Lower leg skin (tissue), 4 donors: ENCODE results near the gene FBXO27. TPM values are rescaled to one million over a fixed set of nuclear protein-coding genes. Genes with fewer than 3 reads are reported as not detected.

Source experiments
- DNase-seq, 2 donors: peaks; one replicate each; pipeline ENCODE4 v3.0.0-alpha.2; 2019; ENCODE audit warnings: low spot score in 2 of 2
- H3K4me3 ChIP-seq: fragments of 200-600 bp; sonication (generic); 2 replicates; pipeline ENCODE4 v1.5.1; 2017; ENCODE audit warnings: mild to moderate bottlenecking, low read depth; ENCODE audit not compliant: poor library complexity, severe bottlenecking
- CTCF ChIP-seq, 3 donors: fragments of 450-650 bp; IDR thresholded peaks; one replicate each; pipeline ENCODE4 v1.5.1; 2016; ENCODE audit warnings: antibody characterized with exemption in 3 of 3, mild to moderate bottlenecking in 3 of 3, moderate library complexity in 2 of 3
- POLR2A ChIP-seq, 2 donors: fragments of 450-650 bp; IDR thresholded peaks; one replicate each; pipeline ENCODE4 v1.6.1; 2016 to 2017; ENCODE audit warnings: antibody characterized with exemption in 2 of 2, mild to moderate bottlenecking in 1 of 2, moderate library complexity in 1 of 2
- WGBS, 2 donors: methylation state at CpG; one replicate each; pipeline ENCODE4 v1.1.5; 2018; 5-methylcytosine and 5-hydroxymethylcytosine counted together
- intact Hi-C: fragments of 100-400 bp; cut with DNase I; formaldehyde crosslinking; loops from one replicate; pipeline ENCODE4 v1.15.0; 2023; ENCODE audit warnings: low total_unique reads
- total RNA-seq, 4 donors: library from RNA; depleted of rRNA; stranded (reverse); fragments of >200 nt; gene quantifications; one replicate each; pipeline ENCODE4 v1.1.0, GENCODE V29; 2016

FBXO27 gene
- total RNA-seq, 4 donors from 2014 or later, result 25.0 to 33.3 (median 29.1) TPM

- intact Hi-C loops, result no loop called here
- H3K4me3 ChIP-seq, result no peak overlapping the region
- 92 to 96% methylated on average over 14 of the region's 14 CpGs for WGBS, 2 donors
- DNase-seq, result no peak
- TF ChIP-seq CTCF (IDR thresholded peaks at IDR 0.05) (no peak), POLR2A (IDR thresholded peaks at IDR 0.05) (no peak)
These were observed 7.3 kb downstream of the FBXO27 start for GRCh38 chr19:39024875-39025641.

- no peak for DNase-seq
- WGBS, 2 donors, result 85 to 93% methylated on average over 4 of the region's 4 CpGs
- no peak for TF ChIP-seq POLR2A (IDR thresholded peaks at IDR 0.05)
- no peak for TF ChIP-seq CTCF (IDR thresholded peaks at IDR 0.05)
- intact Hi-C loops, result no loop called here
- H3K4me3 ChIP-seq, result no peak overlapping the region
These were observed 11.3 kb downstream of the FBXO27 start for GRCh38 chr19:39021063-39021462.

- 89 to 92% methylated on average over 4 of the region's 4 CpGs for WGBS, 2 donors
- no peak overlapping the region for H3K4me3 ChIP-seq
- DNase-seq, result no peak
- TF ChIP-seq POLR2A (IDR thresholded peaks at IDR 0.05), result no peak
- TF ChIP-seq CTCF (IDR thresholded peaks at IDR 0.05), result no peak
- intact Hi-C loops, result no loop called here
These were observed 14.7 kb downstream of the FBXO27 start for GRCh38 chr19:39017646-39018045.

GRCh38 chr19:39017026-39017425 is 15.3 kb downstream of the FBXO27 start:
- DNase-seq, result no peak
- intact Hi-C loops, result no loop called here
- TF ChIP-seq POLR2A (IDR thresholded peaks at IDR 0.05), result no peak
- no peak for TF ChIP-seq CTCF (IDR thresholded peaks at IDR 0.05)
- WGBS, 2 donors, result 62 to 69% methylated on average over 6 of the region's 6 CpGs
- no peak overlapping the region for H3K4me3 ChIP-seq

- 23 to 41% methylated on average over 7 of the region's 7 CpGs for WGBS, 2 donors
- no peak overlapping the region for H3K4me3 ChIP-seq
- intact Hi-C loops, result no loop called here
- no peak for TF ChIP-seq CTCF (IDR thresholded peaks at IDR 0.05)
- no peak for TF ChIP-seq POLR2A (IDR thresholded peaks at IDR 0.05)
- no peak for DNase-seq
These were observed 18.3 kb downstream of the FBXO27 start for GRCh38 chr19:39014037-39014436.

GRCh38 chr19:39009001-39009400 is 23.3 kb downstream of the FBXO27 start:
- no peak for DNase-seq
- H3K4me3 ChIP-seq, result no peak overlapping the region
- intact Hi-C loops, result no loop called here
- TF ChIP-seq CTCF (IDR thresholded peaks at IDR 0.05), result no peak
- 95% methylated on average over 6 of the region's 6 CpGs for WGBS, 2 donors
